ENCODE measurements around the gene RAB11FIP3. TPM values are rescaled to one million over a fixed set of nuclear protein-coding genes. Genes with fewer than 3 reads are reported as not detected.

Gene RAB11FIP3
- total RNA-seq, 1 donor from 2014 or later: 60.2 TPM

DNA sequence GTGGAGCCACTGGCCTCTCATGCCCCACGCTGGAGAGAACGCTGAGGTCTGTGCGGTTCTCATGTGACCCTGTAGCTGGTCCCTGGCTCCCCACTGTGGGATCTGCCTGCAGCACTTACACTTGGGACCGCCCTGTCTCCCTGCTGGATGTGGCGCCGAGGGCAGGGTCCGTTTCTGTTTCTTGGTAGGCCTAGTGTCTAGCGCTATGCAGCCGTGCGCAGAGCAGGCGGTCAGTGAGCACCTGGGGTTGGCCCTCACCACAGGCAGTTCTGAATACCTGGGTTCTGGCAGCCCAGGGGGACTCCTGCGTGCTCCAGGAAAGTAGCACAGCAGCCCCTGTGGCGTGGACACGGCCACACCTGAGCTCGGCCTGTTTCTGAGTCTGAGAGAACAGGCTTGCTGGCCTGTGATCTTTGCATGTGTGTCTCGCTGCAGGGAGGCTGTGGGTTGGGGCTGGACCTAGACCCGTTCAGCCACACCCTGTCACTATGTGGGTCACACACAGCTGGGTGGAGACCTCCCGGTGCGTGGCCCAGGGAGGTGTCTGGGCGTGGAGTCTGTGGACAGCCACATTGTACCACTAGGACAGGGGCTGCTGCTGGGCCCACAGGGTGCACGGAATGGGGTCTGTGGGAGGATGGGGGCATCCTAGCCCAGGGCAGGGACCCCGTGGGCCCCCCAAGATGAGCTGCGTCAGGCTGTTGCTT, 104.8 kb downstream of the RAB11FIP3 start:
- no peak for DNase-seq (ENCODE audit: extremely low spot score, unreplicated experiment)
- H3K4me1 Mint-ChIP-seq (ENCODE audit: unreplicated experiment): peaks cover 47% of the 10 kb centered on the region
- H3K27ac Mint-ChIP-seq (ENCODE audit: unreplicated experiment): peak overlapping the region; percentile 82
- no peaks in the 10 kb centered on the region for H3K9me3 Mint-ChIP-seq (ENCODE audit: unreplicated experiment)
- H3K36me3 Mint-ChIP-seq (ENCODE audit: unreplicated experiment): peaks cover 2% of the 10 kb centered on the region
- H3K4me3 Mint-ChIP-seq (ENCODE audit: unreplicated experiment): peak overlapping the region; percentile 57
- TF ChIP-seq CTCF (IDR thresholded peaks at IDR 0.05): no peak
- H3K27me3 Mint-ChIP-seq (ENCODE audit: unreplicated experiment): no peaks in the 10 kb centered on the region

DNA sequence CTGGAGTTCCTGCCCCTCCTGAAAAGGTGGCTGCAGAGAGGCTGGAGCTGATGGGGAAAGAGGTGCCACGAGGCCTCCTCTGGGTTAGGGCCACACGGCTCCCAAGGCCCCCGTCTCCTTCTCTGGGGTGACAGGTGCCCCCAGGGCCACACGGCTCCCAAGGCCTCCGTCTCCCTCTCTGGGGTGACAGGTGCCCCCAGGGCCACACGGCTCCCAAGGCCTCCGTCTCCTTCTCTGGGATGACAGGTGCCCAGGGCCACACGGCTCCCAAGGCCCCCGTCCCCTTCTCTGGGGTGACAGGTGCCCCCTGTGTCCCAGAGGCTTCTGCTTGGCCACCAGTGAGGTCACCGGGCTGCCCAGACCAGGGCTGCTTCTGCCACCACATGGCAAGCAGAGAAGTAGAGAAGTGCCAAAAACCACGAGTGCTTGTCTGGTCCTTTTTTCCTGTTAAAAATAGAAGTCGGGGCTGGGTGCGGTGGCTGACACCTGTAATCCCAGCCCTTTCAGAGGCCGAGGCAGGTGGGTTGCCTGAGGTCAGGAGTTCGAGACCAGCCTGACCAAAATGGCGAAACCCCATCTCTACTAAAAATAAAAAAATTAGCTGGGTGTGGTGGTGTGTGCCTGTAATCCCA, 106.2 kb downstream of the RAB11FIP3 start:
- Mint-ChIP-seq H3K36me3 (ENCODE audit: unreplicated experiment) (no peaks in the 10 kb centered on the region), H3K27me3 (ENCODE audit: unreplicated experiment) (no peaks in the 10 kb centered on the region), H3K4me1 (ENCODE audit: unreplicated experiment) (peaks cover 42% of the 10 kb centered on the region), H3K27ac (ENCODE audit: unreplicated experiment) (no peak overlapping the region), H3K4me3 (ENCODE audit: unreplicated experiment) (no peak overlapping the region), H3K9me3 (ENCODE audit: unreplicated experiment) (no peaks in the 10 kb centered on the region)
- TF ChIP-seq CTCF (IDR thresholded peaks at IDR 0.05): no peak
- DNase-seq (ENCODE audit: extremely low spot score, unreplicated experiment): no peak

- no peaks in the 10 kb centered on the region for H3K27me3 Mint-ChIP-seq (ENCODE audit: unreplicated experiment)
- no peak for DNase-seq (ENCODE audit: extremely low spot score, unreplicated experiment)
- H3K27ac Mint-ChIP-seq (ENCODE audit: unreplicated experiment): peak overlapping the region; percentile 31
- no peaks in the 10 kb centered on the region for H3K9me3 Mint-ChIP-seq (ENCODE audit: unreplicated experiment)
- H3K4me1 Mint-ChIP-seq (ENCODE audit: unreplicated experiment): peaks cover 41% of the 10 kb centered on the region
- no peaks in the 10 kb centered on the region for H3K36me3 Mint-ChIP-seq (ENCODE audit: unreplicated experiment)
- no peak overlapping the region for H3K4me3 Mint-ChIP-seq (ENCODE audit: unreplicated experiment)
- no peak for TF ChIP-seq CTCF (IDR thresholded peaks at IDR 0.05)
These were observed 108.1 kb downstream of the RAB11FIP3 start for GRCh38 chr16:533391-534123.

- Mint-ChIP-seq H3K9me3 (ENCODE audit: unreplicated experiment) (no peaks in the 10 kb centered on the region), H3K27ac (ENCODE audit: unreplicated experiment) (peak overlapping the region; percentile 10), H3K4me3 (ENCODE audit: unreplicated experiment) (no peak overlapping the region), H3K27me3 (ENCODE audit: unreplicated experiment) (no peaks in the 10 kb centered on the region), H3K36me3 (ENCODE audit: unreplicated experiment) (no peaks in the 10 kb centered on the region), H3K4me1 (ENCODE audit: unreplicated experiment) (peaks cover 39% of the 10 kb centered on the region)
- no peak for TF ChIP-seq CTCF (IDR thresholded peaks at IDR 0.05)
- DNase-seq (ENCODE audit: extremely low spot score, unreplicated experiment): no peak
These were observed 108.7 kb downstream of the RAB11FIP3 start for GRCh38 chr16:534135-534534.
